GM11168 (cell line): Measurements from ENCODE around the gene MARVELD2.
"Not testable (repeated sequence)": the region's sequence is repeated elsewhere in the genome, so short reads cannot be mapped to it uniquely, and the experiment has no call there.

Experiments used
- in situ Hi-C: fragments of 300-500 bp; cut with MboI; formaldehyde crosslinking; loops from one replicate; pipeline ENCODE4 v1.12.0; 2022; ENCODE audit warnings: low sequenced_read_pairs; ENCODE audit not compliant: unreplicated experiment

MARVELD2 gene

DNA sequence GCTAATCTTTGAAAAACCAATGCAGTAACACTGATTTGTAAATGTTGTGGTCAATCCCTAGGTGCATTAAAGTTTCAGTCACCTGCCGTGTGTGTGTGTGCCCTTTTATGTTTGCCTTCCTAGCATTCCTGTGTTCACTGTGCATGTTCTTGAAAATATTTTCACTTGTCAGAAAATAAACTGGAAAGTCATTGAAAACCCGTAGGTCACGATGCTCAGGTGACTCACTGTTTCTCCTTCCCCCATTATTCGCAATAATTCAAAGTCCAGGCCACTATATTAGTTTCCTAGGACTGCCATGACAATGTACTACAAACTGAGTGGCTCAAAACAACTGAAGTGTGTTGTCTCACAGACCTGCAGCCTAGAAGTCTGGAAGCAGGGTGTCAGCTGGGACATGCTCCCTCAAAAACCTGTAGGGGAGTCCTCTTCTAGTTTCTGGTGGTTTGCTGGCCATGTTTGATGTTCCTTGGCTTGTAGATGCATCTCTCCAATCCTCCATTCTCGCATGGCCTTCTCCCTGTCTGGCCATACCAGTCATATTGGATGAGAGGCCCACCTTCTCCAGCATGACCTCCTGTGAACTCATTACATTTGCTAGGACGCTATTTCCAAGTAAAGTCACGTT lies 29.3 kb downstream of the MARVELD2 start:
- in situ Hi-C loops: no loop called here

DNA sequence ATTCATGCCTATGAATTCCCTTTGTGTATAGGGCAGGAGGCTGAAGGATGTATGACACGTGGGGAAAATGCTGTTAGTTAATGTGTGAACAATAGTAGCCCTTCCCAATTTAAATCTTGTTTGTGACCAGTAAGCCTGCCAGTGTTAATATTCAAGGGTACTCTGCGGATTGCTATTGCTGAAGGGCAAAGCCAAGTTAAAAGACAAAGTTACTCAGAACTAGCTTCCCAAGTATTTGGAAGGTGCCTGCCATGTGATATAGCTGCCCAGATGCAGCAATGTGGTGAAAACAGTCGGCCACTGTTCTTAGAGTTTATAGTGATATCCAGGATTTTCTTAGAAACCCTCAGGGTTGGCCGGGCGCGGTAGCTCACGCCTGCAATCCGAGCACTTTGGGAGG lies 34.6 kb downstream of the MARVELD2 start:
- in situ Hi-C loops: no loop called here

DNA sequence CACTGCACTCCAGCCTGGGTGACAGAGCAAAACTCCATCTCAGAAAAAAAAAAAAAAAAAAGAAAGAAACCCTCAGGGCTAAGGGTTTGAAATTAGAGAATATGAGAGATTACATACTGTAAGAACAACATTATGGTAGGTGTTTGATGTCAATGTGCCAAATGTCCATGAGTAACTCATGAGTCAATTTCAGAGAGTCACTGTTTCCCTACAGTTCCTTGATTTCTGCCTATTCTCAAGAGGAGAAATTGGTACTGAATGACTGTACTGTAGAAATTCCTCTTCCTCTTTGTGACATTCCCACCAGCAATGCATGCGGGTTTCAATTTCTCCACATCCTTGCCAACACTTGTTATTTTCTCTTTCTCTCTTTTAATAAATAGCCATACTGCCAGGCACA lies 35.2 kb downstream of the MARVELD2 start:
- in situ Hi-C loops: no loop called here

DNA sequence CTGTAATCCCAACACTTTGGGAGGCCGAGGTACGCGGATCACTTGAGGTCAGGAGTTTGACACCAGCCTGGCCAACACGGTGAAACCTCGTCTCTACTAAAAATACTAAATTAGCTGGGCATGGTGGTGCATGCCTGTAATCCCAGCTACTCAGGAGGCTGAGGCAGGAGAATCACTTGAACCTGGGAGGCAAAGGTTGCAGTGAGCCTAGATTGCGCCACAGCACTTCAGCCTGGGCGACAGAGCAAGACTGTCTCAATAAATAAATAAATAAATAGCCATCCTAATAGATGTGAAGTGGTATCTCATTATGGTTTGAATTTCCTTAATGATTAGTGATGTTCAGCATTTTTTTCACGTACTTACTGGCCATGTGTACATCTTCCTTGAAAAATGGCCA lies 35.6 kb downstream of the MARVELD2 start:
- in situ Hi-C loops: not testable (repeated sequence)

GRCh38 chr5:69451941-69452647 lies 37.2 kb downstream of the MARVELD2 start:
- in situ Hi-C loops: no loop called here

DNA sequence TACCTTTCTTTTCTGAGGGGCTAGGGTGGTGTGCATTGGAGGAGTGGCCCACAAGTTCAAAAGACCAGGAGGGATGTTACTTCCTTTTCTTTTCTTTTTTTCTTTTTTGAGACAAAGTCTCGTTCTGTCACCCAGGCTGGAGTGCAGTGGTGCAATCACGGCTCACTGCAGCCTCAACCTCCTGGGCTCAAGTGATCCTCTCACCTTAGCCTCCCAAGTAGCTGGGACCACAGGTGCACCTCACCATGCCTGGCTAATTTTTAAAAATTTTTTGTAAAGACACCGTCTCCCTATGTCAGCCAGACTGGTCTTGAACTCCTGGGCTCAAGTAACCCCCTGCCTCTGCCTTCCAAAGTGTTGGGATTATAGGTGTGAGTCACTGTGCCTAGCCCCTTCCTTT lies 38.6 kb downstream of the MARVELD2 start:
- in situ Hi-C loops: not testable (repeated sequence)

- in situ Hi-C loops: no loop called here
Measured at GRCh38 chr5:69454460-69455249, 39.7 kb downstream of the MARVELD2 start.

DNA sequence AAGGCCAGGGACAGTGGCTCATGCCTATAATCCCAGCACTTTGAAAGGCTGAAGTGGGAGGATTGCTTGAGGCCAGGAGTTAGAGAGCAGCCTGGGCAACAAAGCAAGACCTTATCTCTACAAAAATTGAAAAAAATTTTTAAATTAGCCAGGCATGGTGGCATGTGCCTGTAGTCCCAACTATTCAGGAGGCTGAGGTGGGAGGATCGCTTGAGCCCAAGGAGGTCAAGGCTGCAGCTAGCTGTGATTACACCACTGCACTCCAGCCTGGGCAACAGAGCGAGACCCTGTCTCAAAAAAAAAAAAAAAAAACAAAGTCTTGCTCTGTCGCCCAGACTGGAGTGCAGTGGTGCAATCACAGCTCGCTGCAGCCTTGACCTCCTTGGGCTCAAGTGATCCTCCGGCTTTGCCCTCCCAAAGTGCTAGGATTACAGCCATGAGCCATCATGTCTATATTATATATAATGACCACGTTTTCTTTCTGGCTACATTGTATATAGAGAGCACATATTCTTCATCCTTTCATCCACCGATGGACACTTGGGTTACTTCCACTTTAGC lies 40.6 kb downstream of the MARVELD2 start:
- in situ Hi-C loops: not testable (repeated sequence)

- in situ Hi-C loops: no loop called here
Measured at GRCh38 chr5:69462170-69462569, 47.3 kb downstream of the MARVELD2 start.

DNA sequence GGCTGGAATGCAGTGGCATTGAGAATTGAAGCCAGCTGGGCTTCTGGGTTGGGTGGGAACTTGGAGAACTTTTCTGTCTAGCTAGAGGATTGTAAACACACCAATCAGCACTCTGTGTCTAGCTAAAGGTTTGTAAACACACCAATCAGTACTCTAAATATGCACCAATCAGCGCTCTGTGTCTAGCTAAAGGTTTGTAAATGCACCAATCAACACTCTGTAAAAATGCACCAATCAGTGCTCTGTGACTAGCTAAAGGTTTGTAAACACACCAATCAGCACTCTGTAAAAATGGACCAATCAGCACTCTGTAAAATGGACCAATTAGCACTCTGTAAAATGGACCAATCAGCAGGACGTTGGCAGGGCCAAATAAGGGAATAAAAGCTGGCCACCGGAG lies 51.5 kb downstream of the MARVELD2 start:
- in situ Hi-C loops: not testable (repeated sequence)

DNA sequence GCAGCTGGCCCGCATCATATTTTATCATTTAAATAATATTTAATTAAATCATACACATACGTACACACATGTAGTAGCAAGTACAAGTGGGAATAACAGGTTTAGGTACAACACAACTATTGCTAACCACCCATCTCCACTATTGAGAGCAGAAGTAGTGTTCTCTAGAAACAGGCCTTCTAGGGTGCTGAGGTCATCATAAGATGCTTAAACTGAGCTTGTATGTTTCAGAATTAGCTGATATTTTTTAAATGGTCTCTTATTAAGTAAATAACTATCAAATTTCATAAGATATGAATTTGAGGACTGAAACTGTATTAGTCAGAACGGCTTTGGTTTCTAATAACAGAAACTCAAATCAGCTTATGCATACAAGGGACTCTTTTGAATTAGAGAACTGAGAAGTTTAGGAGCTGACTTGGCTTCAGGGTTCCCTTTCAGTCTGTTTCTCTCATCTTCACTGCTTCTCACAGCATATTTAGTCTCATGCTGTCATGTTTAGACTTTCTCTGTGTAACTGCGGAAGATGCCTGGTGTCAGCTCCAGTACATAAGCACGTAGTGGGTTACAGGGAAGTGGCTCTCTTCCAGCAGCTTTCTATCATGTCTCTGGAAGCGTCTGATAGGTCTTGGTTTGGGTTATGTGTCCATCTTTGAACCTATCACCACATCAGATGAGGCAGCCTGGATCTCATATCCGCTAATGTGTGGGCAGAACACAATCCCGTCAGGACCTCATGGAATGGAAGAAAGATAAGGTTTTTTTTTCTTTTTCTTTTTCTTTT lies 52.7 kb downstream of the MARVELD2 start:
- in situ Hi-C loops: no loop called here

- in situ Hi-C loops: no loop called here
Measured at GRCh38 chr5:69468631-69469030, 53.7 kb downstream of the MARVELD2 start.

DNA sequence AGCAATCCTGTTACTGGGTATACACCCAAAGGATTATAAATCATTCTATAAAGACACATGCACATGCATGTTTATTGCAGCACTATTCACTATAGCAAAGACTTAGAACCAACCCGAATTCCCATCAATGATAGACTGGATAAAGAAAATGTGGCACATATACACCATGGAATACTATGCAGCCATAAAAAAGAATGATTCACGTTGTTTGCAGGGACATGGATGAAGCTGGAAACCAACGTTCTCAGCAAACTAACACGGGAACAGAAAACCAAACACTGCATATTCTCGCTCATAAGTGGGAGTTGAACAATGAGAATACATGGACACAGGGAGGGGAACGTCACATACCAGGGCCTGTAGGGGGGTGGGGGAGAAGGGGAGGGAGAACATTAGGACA lies 56.6 kb downstream of the MARVELD2 start:
- in situ Hi-C loops: not testable (repeated sequence)

- in situ Hi-C loops: not testable (repeated sequence)
Measured at GRCh38 chr5:69472535-69473143, 57.7 kb downstream of the MARVELD2 start.

DNA sequence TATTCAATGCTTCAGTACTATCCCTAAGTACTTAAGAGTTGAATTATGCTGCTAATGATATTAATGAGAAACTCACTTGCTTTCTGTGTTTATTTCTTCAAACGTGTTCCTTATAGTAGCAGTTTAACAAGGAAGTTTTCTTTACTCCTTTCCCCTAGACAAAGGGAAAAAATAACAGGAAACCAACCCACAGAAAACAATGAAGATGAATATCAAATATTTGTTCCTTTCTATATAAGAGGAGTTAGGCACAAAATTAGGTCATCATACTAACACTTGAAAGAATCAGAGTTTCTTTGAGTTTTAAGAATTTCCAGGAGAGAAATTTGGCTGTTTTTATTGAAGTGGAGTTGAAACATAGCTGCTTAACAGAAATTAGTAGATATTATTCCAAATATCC lies 62.3 kb downstream of the MARVELD2 start:
- in situ Hi-C loops: no loop called here

DNA sequence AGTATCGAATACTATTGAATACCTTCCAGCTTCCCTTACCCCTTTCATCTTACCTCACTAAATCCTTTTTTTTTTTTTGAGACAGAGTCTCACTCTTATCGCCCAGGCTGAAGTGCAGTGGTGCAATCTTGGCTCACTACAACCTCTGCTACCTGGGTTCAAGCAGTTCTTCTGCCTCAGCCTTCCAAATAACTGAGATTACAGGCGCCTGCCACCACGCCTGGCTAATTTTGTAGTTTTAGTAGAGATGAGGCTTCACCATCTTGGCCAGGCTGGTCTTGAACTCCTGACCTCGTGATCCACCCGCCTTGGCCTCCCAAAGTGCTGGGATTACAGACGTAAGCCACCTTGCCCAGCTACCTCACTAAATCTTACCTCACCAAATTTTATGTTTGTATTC lies 63.4 kb downstream of the MARVELD2 start:
- in situ Hi-C loops: not testable (repeated sequence)

DNA sequence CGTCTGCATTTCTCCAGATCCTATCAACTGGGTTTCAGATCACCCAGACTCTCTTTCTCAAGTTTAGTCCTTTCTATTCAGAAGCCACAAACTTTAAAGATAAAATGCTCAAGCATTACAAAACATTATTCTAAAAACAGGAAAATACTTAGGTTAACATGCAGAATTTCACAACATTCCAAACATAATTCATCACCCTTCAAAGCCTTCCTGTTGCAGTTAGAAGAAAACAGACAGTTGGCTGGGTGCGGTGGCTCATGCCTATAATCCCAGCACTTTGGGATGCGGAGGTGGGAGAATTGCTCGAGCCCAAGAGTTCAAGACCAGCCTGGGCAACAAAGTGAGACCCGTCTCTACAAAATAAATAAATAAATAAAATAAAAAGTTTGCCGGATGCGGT lies 70.0 kb downstream of the MARVELD2 start:
- in situ Hi-C loops: no loop called here

GRCh38 chr5:69485471-69485870 lies 70.6 kb downstream of the MARVELD2 start:
- in situ Hi-C loops: no loop called here

DNA sequence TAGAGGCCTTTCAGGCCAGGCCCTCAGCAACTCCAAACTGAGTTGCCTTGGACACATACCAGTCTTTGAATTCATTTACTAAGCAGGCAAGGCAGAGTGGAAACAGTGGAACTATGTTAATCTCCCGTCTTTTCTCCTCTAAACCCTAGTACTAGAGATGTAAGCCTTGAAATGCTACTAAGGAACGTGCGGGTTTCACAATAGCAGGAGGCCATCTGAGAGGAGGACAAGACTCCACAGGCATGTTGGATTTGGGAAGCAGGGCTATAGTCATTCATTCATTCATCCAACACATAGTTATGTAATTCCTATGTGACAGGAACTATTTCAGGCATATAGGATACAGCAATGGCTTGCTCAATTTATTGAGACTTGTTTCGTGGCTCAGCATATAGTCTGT lies 74.3 kb downstream of the MARVELD2 start:
- in situ Hi-C loops: no loop called here

DNA sequence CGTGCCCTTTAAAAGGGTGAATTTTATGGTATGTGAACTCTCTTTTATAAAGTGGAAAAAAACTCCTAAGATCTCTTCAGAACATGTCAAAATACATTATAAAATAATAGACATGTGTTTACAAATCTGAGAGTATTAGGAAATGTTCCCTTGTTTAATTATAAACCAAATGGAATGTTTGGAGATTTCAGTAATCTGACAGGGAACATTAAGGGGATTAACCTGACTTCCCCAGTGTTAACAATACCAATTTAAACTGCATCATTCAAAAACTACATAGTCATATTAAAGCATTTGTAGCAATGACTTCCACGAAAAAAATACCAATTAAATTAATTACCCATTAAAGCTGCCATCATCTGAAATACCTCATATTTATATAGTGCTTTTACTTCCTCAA lies 76.1 kb downstream of the MARVELD2 start:
- in situ Hi-C loops: no loop called here
